Liver (tissue), 9 donors: ENCODE measurements around the gene SCAF11. TPM values are rescaled to one million over a fixed set of nuclear protein-coding genes. Genes with fewer than 3 reads are reported as not detected.

Experiments
- DNase-seq: peaks from one replicate; pipeline ENCODE4 v3.0.0-alpha.2; 2017; ENCODE audit warnings: low spot score
- H3K27ac ChIP-seq, 2 donors: one replicate each; pipeline ENCODE4 v1.7.0; 2013; ENCODE audit warnings: inconsistent platforms in 2 of 2, low read length in 2 of 2, control low read depth in 1 of 2, low read depth in 1 of 2, mild to moderate bottlenecking in 1 of 2
- H3K27me3 ChIP-seq, 4 donors: one replicate each; pipeline versions ENCODE4 v1.6.1 to v1.7.0; 2013; ENCODE audit warnings: low read length in 3 of 4, inconsistent platforms in 1 of 4, mild to moderate bottlenecking in 1 of 4, moderate library complexity in 1 of 4; ENCODE audit not compliant: control insufficient read depth in 4 of 4, insufficient read depth in 4 of 4
- H3K36me3 ChIP-seq, 4 donors: one replicate each; pipeline versions ENCODE4 v1.6.1 to v1.7.0; 2013; ENCODE audit warnings: low read length in 3 of 4, mild to moderate bottlenecking in 3 of 4, low read depth in 1 of 4, moderate library complexity in 1 of 4; ENCODE audit not compliant: control insufficient read depth in 4 of 4, insufficient read depth in 3 of 4
- H3K4me1 ChIP-seq, 4 donors: one replicate each; pipeline versions ENCODE4 v1.6.1 to v1.7.0; 2013; ENCODE audit warnings: low read length in 3 of 4, mild to moderate bottlenecking in 3 of 4, moderate library complexity in 1 of 4; ENCODE audit not compliant: control insufficient read depth in 4 of 4, insufficient read depth in 4 of 4
- H3K4me3 ChIP-seq, 3 donors: one replicate each; pipeline versions ENCODE4 v1.6.1 to v1.7.0; 2013; ENCODE audit warnings: low read length in 3 of 3, control low read depth in 1 of 3, low read depth in 1 of 3, mild to moderate bottlenecking in 1 of 3
- H3K9ac ChIP-seq, 2 donors: one replicate each; pipeline ENCODE4 v1.7.0; 2013; ENCODE audit warnings: low read length in 2 of 2, mild to moderate bottlenecking in 2 of 2, moderate library complexity in 2 of 2, control low read depth in 1 of 2, low read depth in 1 of 2
- H3K9me3 ChIP-seq, 4 donors: one replicate each; pipeline versions ENCODE4 v1.6.1 to v1.7.0; 2013; ENCODE audit warnings: low read length in 3 of 4; ENCODE audit not compliant: control insufficient read depth in 4 of 4
- ATF3 ChIP-seq: IDR thresholded peaks from 2 replicates; pipeline ENCODE4 v1.6.1; 2016; ENCODE audit warnings: antibody characterized with exemption
- CTCF ChIP-seq: fragments of 150-350 bp; IDR thresholded peaks from 2 replicates; pipeline ENCODE4 v1.5.1; 2017; ENCODE audit warnings: improper control_type of control experiment, low read depth, low read length; ENCODE audit not compliant: missing input control
- EGR1 ChIP-seq, 2 donors: IDR thresholded peaks; 2 replicates each; pipeline ENCODE4 v1.6.1; 2016 to 2018; ENCODE audit warnings: antibody characterized with exemption in 2 of 2, low read depth in 2 of 2
- FOXA1 ChIP-seq: IDR thresholded peaks from 2 replicates; pipeline ENCODE4 v1.6.1; 2016; ENCODE audit warnings: antibody characterized with exemption
- FOXA2 ChIP-seq: IDR thresholded peaks from 2 replicates; pipeline ENCODE4 v1.6.1; 2016; ENCODE audit warnings: antibody characterized with exemption
- GABPA ChIP-seq, 2 donors: IDR thresholded peaks in 1 of 2; conservative IDR thresholded peaks in 1 of 2; 2 replicates each; pipeline ENCODE4 v1.6.1; 2016; ENCODE audit warnings: antibody characterized with exemption in 2 of 2, mild to moderate bottlenecking in 1 of 2, moderate library complexity in 1 of 2
- HNF4A ChIP-seq, 2 donors: conservative IDR thresholded peaks; 2 replicates each; pipeline ENCODE4 v1.6.1; 2016; ENCODE audit warnings: antibody characterized with exemption in 2 of 2, mild to moderate bottlenecking in 2 of 2
- HNF4G ChIP-seq: IDR thresholded peaks from 2 replicates; pipeline ENCODE4 v1.6.1; 2016; ENCODE audit warnings: antibody characterized with exemption
- JUND ChIP-seq, 2 donors: IDR thresholded peaks; 2 replicates each; pipeline ENCODE4 v1.6.1; 2016; ENCODE audit warnings: antibody characterized with exemption in 2 of 2
- MAX ChIP-seq: IDR thresholded peaks from 2 replicates; pipeline ENCODE4 v1.6.1; 2016; ENCODE audit warnings: antibody characterized with exemption
- NR2F2 ChIP-seq: IDR thresholded peaks from 2 replicates; pipeline ENCODE4 v1.6.1; 2016; ENCODE audit warnings: antibody characterized with exemption
- RAD21 ChIP-seq, 2 donors: IDR thresholded peaks; 2 replicates each; pipeline ENCODE4 v1.6.1; 2016; ENCODE audit warnings: antibody characterized with exemption in 2 of 2, mild to moderate bottlenecking in 2 of 2
- REST ChIP-seq: IDR thresholded peaks from 2 replicates; pipeline ENCODE4 v1.6.1; 2016; ENCODE audit warnings: antibody characterized with exemption, mild to moderate bottlenecking
- RXRA ChIP-seq, 2 donors: IDR thresholded peaks; 2 replicates each; pipeline ENCODE4 v1.6.1; 2017 to 2018; ENCODE audit warnings: antibody characterized with exemption in 2 of 2, mild to moderate bottlenecking in 1 of 2
- SP1 ChIP-seq: IDR thresholded peaks from 2 replicates; pipeline ENCODE4 v1.6.1; 2018; ENCODE audit warnings: antibody characterized with exemption, mild to moderate bottlenecking
- YY1 ChIP-seq: IDR thresholded peaks from 2 replicates; pipeline ENCODE4 v1.6.1; 2016; ENCODE audit warnings: antibody characterized with exemption, mild to moderate bottlenecking
- ZBTB33 ChIP-seq: IDR thresholded peaks from 2 replicates; pipeline ENCODE4 v1.6.1; 2016; ENCODE audit warnings: antibody characterized with exemption
- WGBS: extraction: QIAGEN DNeasy Blood & Tissue Kit; methylation state at CpG from one replicate; pipeline ENCODE4 v1.1.7; 2013; 5-methylcytosine and 5-hydroxymethylcytosine counted together
- polyA plus RNA-seq, 2 donors: library from polyadenylated mRNA; stranded (reverse) in 1 of 2; unstranded in 1 of 2; fragments of 200-250 nt in 1 of 2; fragments of >200 nt in 1 of 2; fragmentation: Nextera tagmentation in 1 of 2; extraction: Ambion mirVana in 1 of 2; gene quantifications; one replicate each; pipeline versions ENCODE4 v1.2.1 to v1.2.3, GENCODE V29; 2013 to 2015
- total RNA-seq, 2 donors: library from RNA; depleted of rRNA; stranded (reverse); fragments of >200 nt; gene quantifications; one replicate each; pipeline ENCODE4 v1.2.3, GENCODE V29; 2014
- donor health status: healthy.
- donor health status: healthy.
- donor health status: healthy.
- donor health status: healthy.
- donor health status: healthy.

SCAF11 gene
- total and polyA plus RNA-seq, 4 donors, result 15.6 to 80.0 (median 43.9) TPM

- no peaks in the 10 kb centered on the region for H3K4me1 ChIP-seq
- H3K36me3 ChIP-seq, result peaks cover 0 to 4% (median 2%) of the 10 kb centered on the region in 4 donors
- no peaks in the 10 kb centered on the region for H3K27me3 ChIP-seq
- DNase-seq, result no peak
- H3K9me3 ChIP-seq, result no peaks in the 10 kb centered on the region
- H3K27ac ChIP-seq, result no peak overlapping the region
- 91% methylated on average over 2 of the region's 2 CpGs for WGBS
- no peak overlapping the region for H3K9ac ChIP-seq
- no peak overlapping the region for H3K4me3 ChIP-seq
- TF ChIP-seq HNF4A (conservative IDR thresholded peaks at IDR 0.05), result no peak
- no peak for TF ChIP-seq RAD21 (IDR thresholded peaks at IDR 0.05)
- TF ChIP-seq ATF3, result no peak
- TF ChIP-seq FOXA1, result no peak
- no peak for TF ChIP-seq ZBTB33
- no peak for TF ChIP-seq FOXA2
- no peak for TF ChIP-seq EGR1 (IDR thresholded peaks at IDR 0.05; ENCODE audit: low read depth in 2 of 2)
- no peak for TF ChIP-seq SP1
- no peak for TF ChIP-seq MAX
- TF ChIP-seq REST, result no peak
- no peak for TF ChIP-seq CTCF
- TF ChIP-seq HNF4G, result no peak
- TF ChIP-seq JUND (IDR thresholded peaks at IDR 0.05), result no peak
- no peak for TF ChIP-seq NR2F2
- TF ChIP-seq YY1, result no peak
- TF ChIP-seq GABPA (IDR thresholded peaks at IDR 0.05 in 1 of 2, conservative IDR thresholded peaks at IDR 0.05 in 1 of 2), result no peak
- TF ChIP-seq RXRA (IDR thresholded peaks at IDR 0.05), result no peak
These were observed 109.8 kb downstream of the SCAF11 start for GRCh38 chr12:45880533-45880932.
